Activated CD4-positive, alpha-beta T cell treated with anti-CD3 and anti-CD28 coated beads, Interleukin-2, amount 50 U/mL, for 16 hours (primary cell): Measurements from ENCODE around the gene CC2D1B.
"Not testable (repeated sequence)": the region's sequence is repeated elsewhere in the genome, so short reads cannot be mapped to it uniquely, and the experiment has no call there.

Experiments used
- DNase-seq: peaks from one replicate; pipeline ENCODE4 v3.0.0-alpha.2; 2020

The CC2D1B gene, protein sequence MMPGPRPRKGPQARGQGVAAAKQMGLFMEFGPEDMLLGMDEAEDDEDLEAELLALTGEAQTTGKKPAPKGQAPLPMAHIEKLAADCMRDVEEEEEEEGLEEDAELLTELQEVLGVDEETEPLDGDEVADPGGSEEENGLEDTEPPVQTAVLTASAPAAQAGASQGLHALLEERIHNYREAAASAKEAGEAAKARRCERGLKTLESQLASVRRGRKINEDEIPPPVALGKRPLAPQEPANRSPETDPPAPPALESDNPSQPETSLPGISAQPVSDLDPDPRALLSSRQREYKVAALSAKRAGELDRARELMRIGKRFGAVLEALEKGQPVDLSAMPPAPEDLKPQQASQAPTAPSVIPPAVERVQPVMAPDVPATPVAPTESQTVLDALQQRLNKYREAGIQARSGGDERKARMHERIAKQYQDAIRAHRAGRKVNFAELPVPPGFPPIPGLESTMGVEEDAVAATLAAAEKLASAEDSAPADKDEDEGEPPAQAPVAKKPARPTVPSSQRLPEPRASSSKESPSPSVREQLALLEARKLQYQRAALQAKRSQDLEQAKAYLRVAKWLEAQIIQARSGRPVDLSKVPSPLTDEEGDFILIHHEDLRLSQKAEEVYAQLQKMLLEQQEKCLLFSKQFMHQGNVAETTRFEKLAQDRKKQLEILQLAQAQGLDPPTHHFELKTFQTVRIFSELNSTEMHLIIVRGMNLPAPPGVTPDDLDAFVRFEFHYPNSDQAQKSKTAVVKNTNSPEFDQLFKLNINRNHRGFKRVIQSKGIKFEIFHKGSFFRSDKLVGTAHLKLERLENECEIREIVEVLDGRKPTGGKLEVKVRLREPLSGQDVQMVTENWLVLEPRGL

DNA sequence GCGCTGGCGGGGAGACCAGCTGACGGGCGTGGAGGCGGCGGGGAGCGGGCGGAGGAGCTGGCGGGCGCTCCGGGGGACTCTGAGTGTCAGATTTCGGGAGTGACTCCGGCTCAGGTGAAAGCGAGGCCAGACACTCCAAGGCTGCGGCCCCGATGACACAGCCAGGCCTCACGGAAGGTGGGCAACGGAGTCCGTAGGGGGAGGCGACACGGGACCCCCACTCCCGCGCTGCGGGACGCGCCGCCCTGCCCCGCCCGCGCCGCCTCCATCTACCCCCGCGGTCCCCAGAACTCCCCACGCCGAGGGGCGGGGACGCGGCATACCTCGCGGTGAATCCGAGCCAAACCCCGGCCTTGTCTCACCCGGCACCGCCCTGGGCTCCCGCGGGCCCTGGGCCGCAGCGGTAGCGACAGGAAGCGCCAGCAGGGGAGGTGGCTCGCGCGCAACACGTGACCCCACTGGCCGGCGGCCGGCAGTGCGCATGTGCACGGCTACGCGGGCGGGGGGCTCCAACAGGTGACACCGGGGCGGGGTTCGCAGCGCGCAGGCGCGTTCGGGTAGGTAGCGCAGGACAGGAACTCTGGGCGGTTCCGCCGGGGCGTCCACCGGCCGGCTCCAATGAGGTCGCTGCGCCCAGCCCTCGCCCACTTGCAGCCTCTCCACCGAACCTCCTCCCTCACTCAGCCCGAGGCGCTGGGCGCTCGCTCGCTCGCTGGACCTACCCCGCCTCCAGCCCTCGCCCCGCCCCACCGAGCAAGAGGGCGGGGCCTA lies at the start of gene CC2D1B:
CC2D1B (minus strand) TSS at position 460 of the 771 bp plus-strand sequence. CDS start 1,585 bp downstream, outside the sequence.
- DNase-seq: peak; percentile 99

DNA sequence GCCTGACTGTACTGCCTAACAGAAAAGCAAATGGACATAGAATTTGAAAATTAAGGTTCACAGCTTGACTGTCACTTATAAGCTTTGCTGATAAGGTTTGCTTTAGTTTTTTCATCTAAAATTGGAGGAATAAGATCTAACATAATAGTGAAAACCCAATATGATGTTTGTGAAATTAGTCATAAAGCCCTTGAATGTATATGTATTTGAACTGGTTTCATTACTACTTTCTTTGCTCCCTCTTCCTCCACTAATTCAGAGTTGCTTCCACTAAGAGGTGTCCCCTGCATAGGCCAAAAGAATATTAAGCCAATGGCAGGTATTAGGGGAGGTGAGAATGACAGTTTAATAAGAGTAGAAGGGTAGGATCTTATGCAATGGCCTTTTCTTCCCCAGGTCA lies 48.9 kb upstream of the CC2D1B start:
- no peak for DNase-seq

DNA sequence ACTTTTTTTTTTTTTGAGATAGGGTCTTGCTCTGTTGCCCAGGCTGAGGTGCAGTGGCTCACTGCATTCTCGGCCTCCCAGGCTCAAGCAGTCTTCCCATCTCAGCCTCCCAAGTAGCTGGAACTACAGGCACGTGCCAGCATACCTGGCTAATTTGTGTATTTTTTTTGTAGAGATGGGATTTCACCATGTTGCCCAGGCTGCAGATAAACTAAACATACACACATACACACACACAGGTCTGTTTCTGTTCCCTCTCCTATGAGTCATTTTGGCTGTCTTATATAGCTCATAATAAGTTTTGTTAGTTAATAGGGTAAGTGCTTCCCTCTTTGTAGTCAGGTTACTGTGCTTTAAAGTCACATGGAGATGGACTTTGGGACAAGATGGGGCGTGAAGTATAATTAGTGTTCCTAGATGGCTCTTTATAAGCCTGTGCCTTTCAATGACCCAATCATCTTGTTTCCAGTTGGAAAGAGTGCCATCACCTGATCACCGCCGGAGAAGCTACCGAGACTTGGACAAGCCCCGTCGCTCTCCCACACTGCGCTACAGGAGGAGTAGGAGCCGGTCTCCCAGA lies 47.5 kb upstream of the CC2D1B start:
- no peak for DNase-seq

DNA sequence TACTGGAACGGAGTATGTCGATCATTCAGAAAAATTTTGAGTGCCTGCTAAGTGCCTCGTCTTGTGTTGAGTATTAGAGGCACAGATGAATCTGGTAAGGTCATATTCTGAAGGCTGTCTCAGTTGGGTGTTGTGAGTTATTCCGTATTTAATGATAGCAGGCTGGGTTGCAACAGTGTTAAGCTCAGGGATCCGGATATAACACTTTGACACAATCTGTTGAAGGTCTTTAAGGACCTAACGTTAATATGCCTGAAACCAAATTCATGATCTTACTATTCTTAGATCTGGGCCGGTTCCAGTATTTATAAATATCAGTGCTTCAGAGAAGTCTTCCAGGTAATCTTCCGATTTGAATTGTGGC lies 39.0 kb upstream of the CC2D1B start:
- DNase-seq: no peak

DNA sequence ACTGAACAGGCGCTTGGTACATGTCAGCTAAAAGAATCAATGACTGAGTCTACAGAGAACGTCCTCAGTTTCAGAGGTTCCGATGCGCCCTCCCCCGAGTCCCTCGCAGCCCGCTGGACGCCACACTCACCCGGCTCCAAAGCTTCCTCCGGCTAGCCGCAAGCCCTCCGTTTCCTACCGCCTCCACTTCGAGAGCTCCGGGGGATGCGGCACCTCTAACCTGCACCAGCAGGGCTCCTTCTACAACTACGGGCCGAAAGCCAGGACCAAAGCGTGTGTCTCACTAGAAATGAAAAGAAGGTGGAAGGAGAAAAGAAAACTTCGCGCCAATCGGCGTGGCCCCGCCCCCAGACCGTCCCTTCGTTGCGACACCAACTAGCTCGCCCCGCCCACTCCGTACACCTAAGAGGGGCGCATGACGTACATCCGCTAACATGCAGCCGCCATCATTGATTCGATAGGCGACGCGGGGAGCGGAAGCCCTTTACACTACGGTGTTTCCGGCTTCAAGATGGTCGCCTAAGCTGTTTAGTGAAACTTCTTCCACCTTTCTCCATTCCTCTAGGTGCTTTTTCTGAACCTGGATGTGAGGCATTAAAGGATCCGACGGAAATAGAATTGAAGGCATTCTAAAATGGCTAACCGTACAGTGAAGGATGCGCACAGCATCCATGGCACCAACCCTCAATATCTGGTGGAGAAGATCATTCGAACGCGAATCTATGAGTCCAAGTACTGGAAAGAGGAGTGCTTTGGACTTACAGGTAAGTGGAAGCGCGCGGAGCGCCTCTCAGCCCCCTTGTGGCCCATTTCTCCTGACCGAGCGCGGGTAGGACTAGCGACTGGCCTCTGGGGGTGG lies 38.3 kb upstream of the CC2D1B start, which contains the start of the genes ORC1 and PRPF38A:
ORC1 (minus strand) TSS at position 308 of the 859 bp plus-strand sequence. CDS start 2,200 bp downstream, outside the sequence.
PRPF38A (plus strand) TSS at position 487 of the 859 bp plus-strand sequence; CDS start at position 635, 148 bp downstream.
- DNase-seq: peak; percentile 98

DNA sequence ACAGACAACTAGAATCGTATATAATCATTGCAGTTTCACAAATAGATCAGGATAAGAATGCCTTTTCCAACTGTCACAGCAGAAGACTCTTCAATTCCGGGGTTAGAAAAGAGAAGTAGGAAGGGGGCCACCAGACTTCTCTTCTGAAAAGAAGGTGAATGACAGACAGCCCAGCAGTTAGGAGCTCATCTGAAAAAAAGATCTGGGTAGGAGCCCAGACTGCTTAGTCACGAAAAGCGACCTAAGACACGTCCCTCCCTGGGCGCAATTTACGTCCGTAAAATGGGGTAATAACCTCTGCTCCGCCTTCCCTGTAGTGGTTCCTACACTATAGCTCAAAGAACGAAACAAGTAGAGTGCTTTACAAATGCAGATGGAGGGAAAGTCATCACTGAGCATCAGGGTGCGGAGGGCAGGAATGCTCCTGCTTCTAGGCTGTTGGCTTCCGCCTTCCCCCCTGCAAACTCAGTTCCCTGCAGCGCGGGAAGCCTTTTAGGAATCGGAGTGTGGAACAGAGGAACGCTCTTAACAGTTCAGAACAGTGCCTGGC lies 37.6 kb upstream of the CC2D1B start:
- DNase-seq: peak; percentile 70

DNA sequence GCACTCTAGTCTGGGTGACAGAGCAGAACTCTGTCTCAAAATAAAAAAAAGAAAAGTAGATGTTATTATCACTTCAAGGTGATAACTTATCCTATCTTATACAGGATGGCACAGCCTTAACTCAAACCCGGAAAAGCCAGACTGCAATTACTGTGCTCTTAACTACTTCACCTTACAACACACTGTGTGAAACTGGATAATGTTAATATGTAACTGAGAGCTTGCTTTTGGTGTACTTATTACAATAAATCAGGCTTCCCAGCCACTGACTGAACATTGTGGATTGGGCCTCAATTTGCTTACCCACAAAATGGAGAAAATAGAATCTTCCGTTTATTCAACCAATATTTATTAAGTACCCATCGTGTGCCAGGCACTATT lies 36.8 kb upstream of the CC2D1B start:
- no peak for DNase-seq

DNA sequence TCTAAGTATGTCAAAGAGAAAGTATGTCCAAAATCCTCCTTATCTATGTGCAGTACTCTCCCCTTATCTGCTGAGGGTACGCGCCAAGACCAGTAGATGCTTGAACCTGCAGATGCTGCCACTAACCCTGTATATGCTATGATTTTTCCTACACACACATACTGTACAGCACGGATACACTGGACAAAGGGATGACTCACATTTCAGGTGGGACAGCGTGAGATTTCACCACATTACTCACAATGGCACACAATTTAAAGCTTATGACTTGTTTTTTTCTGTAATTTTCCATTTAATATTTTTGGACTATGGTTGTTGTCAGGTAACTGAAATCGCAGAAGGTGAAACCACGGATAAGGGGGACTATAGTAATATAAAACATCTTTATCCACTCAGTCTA lies 34.1 kb upstream of the CC2D1B start:
- DNase-seq: no peak

DNA sequence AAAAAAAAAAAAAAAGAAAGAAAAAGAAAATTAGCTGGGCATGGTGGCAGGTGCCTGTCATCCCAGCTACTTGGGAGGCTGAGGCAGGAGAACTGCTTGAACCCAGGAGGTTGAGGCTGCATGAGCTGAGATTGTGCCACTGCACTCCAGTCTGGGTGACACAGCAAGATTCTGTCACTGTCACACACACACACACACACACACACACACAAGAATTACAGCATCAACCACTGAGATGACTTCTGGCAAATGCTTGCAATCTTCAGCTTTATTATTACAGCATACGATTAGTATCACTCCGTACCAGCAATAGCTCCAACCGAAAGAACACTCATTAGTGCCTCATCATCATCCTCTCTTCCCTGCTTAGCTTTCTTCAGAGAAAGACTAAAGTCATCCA lies 33.6 kb upstream of the CC2D1B start:
- DNase-seq: no peak

DNA sequence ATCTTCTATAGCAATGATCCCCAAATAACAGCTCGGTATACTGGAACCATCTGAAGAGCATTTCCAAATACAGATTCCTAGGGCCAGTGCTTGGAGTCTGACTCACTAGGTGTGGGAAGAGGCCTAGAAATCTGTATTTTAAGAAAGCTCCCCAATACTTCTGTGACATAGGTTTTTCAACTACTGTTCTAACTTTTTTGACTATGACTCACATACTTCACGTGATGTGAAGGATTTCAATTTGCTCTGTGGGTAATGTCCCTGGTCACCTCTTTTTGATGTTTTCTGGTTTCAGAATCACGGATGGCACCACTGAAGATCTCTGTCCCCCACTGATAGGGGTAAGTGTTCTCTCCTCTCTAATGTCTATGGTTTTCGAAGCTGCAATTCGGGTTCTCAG lies 27.2 kb upstream of the CC2D1B start:
- no peak for DNase-seq

DNA sequence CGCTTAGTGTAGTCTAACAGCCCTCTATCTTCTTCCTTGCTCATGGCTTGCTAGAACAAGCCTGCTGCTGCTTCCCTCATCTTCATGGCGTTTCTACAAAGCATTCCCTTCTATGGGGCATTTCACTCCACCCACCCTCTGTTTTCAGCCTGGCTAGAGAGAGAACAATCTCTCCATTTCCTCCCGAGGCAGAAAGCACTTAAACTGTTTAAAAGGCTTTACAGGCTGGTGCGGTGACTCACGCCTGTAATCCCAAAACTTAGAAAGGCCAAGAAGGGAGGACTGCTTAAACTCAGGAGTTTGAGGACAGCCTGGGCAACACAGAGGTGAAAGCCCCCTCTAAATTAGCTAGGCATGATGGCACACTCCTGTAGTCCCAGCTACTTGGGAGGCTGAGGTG lies 20.5 kb upstream of the CC2D1B start:
- DNase-seq: no peak

DNA sequence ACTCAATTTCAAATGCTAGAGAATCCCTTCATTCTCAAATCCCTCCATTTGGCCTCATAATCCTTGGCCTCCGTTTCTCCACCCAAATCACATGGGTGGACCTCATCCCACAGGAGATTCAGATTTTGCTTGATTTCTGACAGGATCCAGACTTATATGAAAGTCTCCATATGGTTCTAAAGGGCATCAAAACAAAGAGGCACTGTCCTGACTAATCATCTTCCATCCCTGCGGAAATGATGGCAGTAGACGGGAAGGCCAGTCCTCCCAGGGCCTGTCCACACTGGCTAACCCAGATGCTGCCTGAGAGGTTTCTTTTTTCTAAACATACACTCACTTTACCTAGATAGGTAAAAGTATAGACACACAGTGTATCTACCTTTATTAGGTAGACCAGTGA lies 19.4 kb upstream of the CC2D1B start:
- DNase-seq: no peak

DNA sequence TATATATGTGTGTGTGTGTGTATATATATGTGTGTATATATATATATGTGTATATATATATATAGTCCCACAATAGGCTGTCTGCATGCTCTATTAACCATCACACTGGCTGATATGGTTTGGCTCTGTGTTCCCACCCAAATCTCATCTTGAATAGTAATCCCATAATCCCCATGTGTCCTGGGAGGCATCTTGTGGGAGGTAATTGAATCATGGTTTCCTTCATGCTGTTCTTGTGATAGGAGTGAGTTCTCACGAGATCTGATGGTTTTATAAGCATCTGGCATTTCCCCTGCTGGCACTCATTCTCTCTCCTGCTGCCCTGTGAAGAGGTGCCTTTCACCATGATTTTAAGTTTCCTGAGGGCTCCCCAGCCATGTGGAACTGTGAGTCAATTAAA lies 3.8 kb upstream of the CC2D1B start:
- not testable (repeated sequence) for DNase-seq

DNA sequence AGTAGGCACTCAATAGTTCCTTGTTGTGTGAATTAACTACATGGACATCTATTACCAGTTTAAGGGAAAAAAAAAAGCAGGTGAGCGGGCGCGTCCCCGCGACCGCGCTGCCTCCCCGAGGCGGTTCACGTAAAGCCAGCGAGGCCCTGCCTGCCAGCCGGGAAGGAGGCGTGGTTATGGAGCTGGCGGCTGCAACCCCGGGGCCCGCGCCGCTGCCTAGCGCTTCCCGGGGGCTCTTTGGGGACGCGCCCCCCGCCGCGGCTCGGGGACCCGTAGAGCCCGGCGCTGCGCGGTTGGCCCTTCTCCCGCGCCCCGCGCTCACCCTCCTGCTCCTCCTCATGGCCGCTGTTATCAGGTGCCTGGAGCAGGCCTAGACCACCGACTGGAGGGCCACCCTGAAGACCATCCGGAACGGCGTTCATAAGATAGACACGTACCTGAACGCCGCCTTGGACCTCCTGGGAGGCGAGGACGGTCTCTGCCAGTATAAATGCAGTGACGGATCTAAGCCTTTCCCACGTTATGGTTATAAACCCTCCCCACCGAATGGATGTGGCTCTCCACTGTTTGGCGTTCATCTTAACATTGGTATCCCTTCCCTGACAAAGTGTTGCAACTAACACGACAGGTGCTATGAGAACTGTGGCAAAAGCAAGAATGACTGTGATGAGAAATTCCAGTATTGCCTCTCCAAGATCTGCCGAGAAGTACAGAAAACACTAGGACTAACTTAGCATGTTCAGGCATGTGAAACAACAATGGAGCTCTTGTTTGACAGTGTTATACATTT lies 2.6 kb upstream of the CC2D1B start:
- DNase-seq: peak; percentile 51

DNA sequence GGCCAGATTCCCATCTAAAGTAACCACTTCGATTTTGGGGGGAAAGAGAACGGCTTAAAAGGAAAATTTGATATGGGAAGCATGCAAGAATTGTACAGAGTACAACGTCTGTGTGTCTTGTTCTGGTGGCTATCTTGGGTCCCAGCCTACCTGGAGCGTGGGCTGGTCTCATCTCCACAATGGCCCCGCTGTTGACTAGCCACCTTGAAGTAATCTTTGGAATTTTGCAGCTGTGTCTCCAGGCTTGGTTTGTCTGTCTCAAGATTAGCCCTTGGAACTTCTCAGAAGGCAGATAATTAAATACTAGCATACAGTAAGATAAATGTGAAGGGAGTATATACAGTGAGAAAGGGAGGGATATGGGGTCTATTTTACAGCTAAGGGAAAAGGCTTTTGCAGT lies 1.3 kb upstream of the CC2D1B start:
- no peak for DNase-seq

DNA sequence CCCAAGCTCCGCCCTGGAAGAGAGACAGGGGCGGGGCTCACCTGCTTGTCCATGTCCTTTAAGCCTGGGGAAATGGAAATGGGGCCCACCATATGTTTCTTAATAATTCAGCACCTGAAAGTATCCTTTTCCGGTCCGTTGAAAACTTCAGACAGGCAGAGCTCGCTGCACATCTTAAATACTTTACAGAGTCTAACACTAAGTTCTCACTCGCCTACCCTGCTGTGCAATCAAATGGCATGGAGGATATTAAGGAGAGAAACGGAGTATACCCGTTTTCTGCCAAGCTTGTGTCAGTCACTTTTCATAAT lies 467 bp upstream of the CC2D1B start:
- DNase-seq: no peak

DNA sequence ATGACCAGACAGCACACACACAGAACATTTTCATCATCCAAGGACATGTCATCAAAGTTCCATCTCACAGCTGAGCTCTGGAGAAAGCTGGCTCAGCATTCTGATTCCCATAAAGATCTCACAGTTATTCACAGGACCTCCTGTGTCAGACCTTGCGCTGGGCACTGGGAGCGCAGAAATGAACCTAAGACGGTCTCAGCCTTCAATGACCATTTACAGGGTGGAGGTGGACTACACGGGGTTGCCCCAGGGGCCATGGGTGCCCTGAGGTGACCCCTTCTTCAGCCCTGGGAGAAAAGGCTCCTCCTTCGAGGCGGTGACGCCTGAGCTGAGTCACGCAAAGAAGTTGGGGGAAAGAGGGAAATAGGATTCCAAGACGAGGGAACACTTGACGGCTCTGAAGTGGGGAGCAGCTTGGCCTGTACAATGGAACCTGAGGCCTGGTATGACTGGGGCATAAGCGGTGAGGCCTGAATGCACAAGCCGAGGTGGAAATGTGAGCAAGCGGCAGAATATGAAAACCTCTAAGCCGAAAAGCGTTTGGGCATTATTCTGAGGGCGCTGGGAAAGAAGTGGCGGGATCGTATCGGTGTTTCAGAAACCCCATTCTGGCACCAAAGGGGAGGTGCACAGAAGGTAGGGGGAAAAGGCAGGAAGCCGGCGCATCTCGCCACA lies 797 bp downstream of the CC2D1B start:
- DNase-seq: peak; percentile 31

DNA sequence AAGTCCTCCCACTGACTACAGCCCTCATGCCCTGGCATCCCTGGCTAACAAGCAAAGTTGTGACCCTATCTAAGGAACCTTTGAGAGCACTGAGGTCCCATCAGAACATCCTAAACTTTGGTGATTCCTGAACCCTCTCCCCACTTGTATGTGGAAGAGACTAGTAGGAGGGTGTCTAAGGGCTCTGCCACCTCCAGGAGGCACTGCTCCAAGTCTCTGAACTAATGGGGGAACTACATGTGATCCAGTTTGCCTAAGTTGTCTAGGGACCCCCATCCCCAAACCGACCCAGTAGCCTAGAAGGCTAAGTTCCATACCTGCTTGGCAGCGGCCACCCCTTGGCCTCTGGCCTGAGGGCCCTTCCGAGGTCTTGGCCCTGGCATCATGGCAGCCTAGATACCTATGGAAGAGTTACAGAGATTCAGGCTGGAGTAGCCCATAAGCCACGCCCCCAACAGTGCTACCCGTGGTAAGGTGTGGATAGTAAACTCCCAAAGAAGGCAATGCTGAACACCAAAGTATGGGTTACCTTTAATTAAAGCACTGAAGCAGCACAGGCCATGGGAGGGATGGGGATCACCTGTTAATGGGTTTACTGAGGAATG lies 1.7 kb downstream of the CC2D1B start:
- DNase-seq: peak; percentile 5

DNA sequence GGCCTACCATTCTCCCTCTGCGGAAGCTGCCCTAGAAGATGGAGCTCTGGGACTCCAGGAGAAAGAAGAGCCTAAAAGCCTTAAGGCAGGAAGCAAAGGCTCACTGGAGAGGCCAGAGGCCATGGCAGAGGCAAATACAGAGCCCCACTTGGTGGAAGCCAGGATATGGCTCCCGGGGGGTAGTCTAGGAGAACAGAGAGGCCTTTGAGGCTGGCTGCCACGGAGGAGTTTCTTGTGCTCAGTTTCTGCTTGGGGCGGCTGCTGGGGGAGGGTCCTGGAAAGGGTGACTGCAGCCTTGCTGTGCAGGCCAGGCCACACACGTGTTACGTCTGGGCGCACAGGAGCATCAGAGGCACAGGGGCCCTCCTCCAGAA lies 5.4 kb downstream of the CC2D1B start:
- no peak for DNase-seq
